T-helper 2 cell treated with Interferon-gamma antibody and Interleukin-4, amounts not matched to agents 100 ng/mL and 5 ng/mL, for 36 hours (primary cell): ENCODE measurements around the gene CRELD1. TPM values are rescaled to one million over a fixed set of nuclear protein-coding genes. Genes with fewer than 3 reads are reported as not detected.
"Not testable (repeated sequence)": the region's sequence is repeated elsewhere in the genome, so short reads cannot be mapped to it uniquely, and the experiment has no call there.

Experiments
- intact Hi-C: fragments of 100-400 bp; cut with micrococcal nuclease; formaldehyde crosslinking; loops from one replicate; pipeline ENCODE4 v1.15.1; 2023
- total RNA-seq: library from RNA; stranded (reverse); gene quantifications from 2 replicates; pipeline ENCODE4 v1.2.3, GENCODE V29; 2022

Gene CRELD1
- total RNA-seq: 16.0 and 20.2 TPM in 2 replicates

DNA sequence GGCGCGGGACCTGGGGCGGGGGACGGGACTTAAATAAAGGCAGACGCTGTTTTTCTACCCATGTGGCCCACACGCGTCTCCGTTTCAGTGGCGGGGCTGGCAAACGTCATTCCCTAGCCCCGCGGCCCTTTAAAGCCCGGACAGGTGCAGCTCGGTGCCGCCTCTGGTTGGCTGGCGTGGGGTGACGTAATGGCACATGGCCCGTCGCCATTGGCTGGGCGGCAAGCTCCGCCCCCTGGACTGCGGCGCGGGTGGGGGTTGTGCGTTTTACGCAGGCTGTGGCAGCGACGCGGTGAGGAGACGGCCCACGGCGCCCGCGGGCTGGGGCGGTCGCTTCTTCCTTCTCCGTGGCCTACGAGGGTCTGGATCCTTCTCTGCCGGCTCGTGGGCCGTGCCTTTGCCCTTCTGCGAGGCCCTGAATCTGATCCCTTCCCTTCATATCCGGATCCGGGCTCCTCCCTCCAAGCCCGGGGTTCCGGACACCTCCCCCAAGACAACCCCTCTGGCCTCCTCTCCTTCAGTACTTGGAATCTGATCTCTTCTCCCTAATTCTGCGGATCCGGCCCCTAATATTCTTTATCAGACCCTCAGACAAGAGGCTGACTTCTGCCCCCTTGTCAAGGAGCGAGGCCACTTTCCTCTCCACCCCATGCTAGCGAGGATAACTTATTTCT is at the start of gene CRELD1:
TSS of gene CRELD1 (plus strand) at position 274 of the 674 bp plus-strand sequence. CDS start 605 bp downstream, outside the sequence.
- intact Hi-C loops: loop anchor here (1.0 to 10.0 kb wide), 14 partner anchors 13 to 537 kb away; partner anchors contain the start of genes ARPC4, BRK1, BRPF1 and JAGN1

GRCh38 chr3:9884555-9885165 is 49.0 kb upstream of the CRELD1 start:
- intact Hi-C loops: no loop called here

DNA sequence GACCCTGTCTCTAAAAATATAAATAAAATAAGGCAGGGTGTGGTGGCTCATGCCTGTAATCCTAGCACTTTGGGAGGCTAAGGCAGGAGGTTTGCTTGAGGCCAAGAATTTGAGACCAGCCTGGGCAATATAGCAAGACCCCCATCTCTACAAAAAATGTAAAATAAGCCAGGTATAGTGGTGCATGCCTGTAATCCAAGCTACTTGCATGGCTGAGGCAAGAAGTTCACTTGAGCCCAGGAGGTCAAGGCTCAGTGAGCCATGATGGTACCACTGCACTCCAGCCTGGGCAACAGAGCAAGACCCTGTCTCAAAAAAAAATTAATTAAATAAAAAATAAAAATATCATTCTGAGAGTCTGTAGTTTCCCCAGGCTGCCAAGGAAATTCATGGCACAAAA is 47.3 kb upstream of the CRELD1 start:
- intact Hi-C loops: no loop called here

- intact Hi-C loops: no loop called here
Measured at GRCh38 chr3:9887480-9887879, 46.2 kb upstream of the CRELD1 start.

- intact Hi-C loops: no loop called here
Measured at GRCh38 chr3:9888540-9888939, 45.1 kb upstream of the CRELD1 start.

- intact Hi-C loops: no loop called here
Measured at GRCh38 chr3:9889405-9889804, 44.2 kb upstream of the CRELD1 start.

GRCh38 chr3:9890249-9891071 is 43.2 kb upstream of the CRELD1 start, which contains the start of gene JAGN1:
Gene JAGN1, plus strand, starts transcription at chr3:9890610. Its CDS starts 113 bp downstream, at chr3:9890723.
- intact Hi-C loops: loop anchor here (1.0 to 5.0 kb wide), 13 partner anchors 25 to 493 kb away; partner anchors contain the start of genes BRK1, BRPF1, CRELD1 and EMC3

DNA sequence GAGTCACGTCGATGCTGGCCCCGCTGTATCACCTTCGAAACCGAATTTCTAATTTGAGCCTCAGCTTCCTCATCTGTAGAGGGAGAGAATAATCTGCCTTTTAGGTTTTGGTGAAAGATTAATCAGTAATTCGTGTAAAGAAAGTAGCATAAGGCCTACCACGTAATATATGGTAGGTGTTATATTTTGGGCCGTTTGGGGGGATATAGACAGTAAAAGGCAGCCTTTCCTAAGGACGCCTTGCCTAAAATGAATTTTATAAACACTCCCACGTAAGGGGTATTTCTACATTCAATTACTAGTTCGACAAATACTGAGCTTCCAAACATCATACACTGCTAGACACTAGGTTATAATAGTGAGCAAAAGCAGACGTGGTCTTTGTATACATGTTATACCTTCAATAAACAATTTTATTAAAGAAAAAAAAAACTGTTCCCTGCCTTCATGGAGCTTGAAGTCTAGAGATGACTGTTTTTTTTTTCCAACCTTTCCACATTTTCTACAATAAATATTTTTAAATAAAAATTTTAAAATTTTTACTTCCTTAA is 42.5 kb upstream of the CRELD1 start:
- intact Hi-C loops: loop anchor here (2.0 to 5.0 kb wide), 3 partner anchors 42 to 358 kb away; partner anchors contain the start of genes CRELD1, FANCD2 and TATDN2

- intact Hi-C loops: loop anchor here (5.0 kb wide), 1 partner anchor 134 kb away; the partner anchor contains the start of gene FANCD2
Measured at GRCh38 chr3:9893739-9894138, 39.9 kb upstream of the CRELD1 start.

DNA sequence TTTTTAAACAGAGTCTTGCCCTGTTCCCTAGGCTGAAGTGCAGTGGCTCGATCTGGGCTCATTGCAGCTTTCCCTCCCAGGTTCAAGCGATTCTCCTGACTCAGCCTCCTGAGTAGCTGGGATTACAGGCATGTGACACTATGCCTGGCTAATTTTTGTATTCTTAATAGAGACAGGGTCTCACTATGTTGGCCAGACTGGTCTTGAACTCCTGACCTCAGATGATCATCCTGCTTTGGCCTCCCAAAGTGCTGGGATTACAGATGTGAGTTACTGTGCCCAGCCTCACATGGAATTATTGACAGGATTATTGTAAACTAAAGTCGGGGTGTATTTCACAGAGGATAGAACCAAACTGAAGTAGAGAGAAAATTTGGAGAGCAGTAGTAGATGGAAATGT is 37.9 kb upstream of the CRELD1 start:
- intact Hi-C loops: not testable (repeated sequence)

DNA sequence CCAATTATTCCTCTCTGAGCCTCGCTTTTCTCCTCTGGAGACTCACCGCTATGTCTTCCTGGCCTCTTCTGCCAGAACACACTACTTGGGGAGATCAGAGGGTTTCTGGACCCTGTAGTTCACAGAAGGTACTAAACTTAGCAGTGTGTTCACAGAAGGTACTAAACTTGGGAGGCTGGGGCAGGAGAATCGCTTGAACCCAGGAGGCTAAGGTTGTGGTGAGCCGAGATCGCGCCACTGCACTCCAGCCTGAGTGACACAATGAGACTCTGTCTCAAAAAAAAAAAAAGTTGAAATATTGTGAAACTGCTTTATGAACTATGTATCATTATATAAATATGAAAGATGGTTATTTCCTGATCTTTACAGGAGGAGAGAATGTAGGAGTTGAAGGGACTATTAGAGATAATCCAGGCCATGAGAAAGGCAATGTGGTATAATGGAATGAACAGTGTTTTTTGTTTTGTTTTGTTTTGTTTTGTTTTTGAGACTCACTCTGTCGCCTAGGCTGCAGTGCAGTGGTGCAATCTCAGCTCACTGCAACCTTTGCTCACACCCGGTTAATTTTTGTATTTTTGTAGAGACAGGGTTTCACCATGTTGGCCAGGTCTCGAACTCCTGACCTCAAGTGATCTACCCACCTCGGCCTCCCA is 36.8 kb upstream of the CRELD1 start:
- intact Hi-C loops: not testable (repeated sequence)

DNA sequence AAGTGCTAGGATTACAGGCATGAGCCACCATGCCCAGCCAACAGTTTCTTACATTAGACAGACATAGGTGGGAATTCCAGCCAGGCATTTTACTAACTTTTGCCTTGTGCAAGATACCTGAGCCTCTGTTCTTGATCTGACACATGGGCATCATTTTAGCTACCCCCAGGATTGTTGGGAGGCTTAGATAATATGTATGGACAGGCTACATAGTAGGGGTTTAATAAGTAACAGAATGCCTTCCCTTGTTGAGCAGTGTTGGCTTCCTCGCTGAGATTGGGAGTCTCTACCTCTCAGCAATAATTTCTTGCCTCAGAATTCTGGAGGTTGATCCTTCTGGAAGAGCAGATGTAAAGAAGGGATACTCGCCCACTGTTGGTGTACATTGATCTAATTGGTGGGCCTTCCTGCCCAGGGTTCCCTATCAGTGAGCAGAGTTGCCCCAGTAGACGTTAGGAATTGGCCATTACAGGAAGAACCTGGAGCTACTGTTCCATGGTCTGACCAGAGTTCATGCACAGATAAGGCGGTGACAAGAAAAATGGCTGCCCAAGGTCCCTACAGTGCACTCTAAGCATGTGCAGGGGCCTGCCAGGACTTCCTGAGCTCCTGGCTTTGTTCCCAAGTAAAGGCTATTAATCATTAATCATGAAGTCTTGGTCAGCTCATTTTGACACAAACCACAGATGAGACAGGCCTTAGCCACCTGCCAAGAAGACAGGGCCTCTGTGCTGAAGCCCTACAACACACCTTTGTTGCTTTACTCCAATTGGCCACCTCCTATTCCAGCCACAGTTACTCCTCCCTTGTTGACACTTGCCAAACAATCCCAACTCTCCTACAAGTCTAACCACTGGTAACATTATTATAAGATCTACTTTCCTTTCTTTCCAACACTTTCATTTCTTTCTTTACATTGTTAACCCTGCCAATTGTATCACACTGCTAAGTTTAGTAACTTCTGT is 35.9 kb upstream of the CRELD1 start:
- intact Hi-C loops: no loop called here

DNA sequence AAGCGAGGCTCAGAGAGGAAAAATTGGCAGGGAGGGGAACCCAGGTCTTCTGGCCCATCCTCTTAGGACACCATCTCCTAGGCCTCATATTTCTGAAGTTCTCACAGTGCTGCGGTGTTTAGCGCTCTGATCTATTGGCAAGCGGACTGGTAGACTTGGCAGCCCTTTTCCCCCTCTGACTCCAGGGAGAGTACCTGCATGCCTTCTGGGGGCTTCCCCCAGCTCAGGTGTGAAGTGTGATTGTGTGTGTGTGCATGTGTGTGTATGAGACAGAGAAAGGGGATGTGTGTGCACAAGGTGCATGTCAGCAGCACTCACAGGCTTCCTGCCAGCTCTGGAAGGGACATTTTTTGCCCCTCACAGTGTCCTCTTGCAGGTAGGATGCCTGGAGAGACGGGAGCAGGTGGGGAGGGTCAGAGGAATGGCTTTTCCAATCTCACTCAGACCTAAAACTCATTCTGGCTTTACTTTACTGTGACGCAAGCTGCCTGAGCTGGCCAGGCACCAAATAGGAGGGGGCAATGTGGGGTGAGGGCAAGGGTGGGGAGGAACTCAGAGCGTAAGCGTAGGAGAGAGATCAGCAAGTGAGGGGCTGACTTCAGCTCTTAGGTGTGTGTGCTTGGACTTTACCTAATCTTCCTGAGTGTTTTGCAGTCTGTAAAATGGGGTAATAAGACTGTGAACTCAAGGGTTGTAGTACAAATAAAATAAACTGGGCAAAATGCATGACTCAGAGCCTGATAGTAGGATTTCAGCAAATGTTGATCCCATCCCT is 35.0 kb upstream of the CRELD1 start:
- intact Hi-C loops: no loop called here

- intact Hi-C loops: no loop called here
Measured at GRCh38 chr3:9899289-9899791, 34.3 kb upstream of the CRELD1 start.

- intact Hi-C loops: not testable (repeated sequence)
Measured at GRCh38 chr3:9900965-9901415, 32.6 kb upstream of the CRELD1 start.

- intact Hi-C loops: no loop called here
Measured at GRCh38 chr3:9901967-9902366, 31.7 kb upstream of the CRELD1 start.

DNA sequence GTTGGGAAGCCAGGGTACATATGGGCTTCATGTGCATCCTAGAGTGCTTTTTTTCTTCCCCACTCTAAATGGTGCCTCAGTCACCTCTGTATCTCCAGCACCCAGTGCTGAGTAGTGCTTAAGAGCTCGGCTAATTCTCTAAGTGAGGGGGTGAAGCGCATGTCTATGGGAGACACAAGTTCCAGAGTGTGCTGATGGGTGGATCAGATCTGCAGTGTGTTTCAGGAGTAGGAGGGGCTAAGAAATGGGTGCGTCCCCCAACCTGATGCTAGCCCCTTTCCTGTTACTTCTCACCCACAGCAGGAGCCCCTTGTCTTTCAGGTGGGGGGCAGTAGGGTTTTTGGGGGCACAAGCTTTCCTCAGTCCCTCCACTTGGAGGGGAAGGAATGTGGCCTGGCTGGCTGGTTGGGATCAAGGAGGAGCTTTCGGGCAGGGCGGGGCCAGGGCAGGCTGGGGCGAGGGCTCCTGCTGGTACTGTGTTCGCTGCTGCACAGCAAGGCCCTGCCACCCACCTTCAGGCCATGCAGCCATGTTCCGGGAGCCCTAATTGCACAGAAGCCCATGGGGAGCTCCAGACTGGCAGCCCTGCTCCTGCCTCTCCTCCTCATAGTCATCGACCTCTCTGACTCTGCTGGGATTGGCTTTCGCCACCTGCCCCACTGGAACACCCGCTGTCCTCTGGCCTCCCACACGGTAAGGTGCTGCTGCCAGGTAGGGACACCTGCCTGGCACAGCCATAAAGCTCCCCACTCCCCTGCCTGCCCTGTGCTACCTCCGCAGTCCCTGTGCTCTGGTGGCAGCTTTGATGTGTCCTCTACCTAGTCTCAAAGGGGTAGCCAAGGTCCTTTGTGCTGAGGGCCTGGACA is 31.0 kb upstream of the CRELD1 start, which contains the start of gene IL17RE:
TSS of gene IL17RE (plus strand) at position 477 of the 866 bp plus-strand sequence. CDS start at position 562, 85 bp downstream.
- intact Hi-C loops: no loop called here
